ENCODE data around the gene POLK.
A peak's percentile ranks its signal among the peaks of the same experiment; 100 is the strongest.
"Not testable (repeated sequence)": the region's sequence is repeated elsewhere in the genome, so short reads cannot be mapped to it uniquely, and the experiment has no call there.

POLK gene

DNA sequence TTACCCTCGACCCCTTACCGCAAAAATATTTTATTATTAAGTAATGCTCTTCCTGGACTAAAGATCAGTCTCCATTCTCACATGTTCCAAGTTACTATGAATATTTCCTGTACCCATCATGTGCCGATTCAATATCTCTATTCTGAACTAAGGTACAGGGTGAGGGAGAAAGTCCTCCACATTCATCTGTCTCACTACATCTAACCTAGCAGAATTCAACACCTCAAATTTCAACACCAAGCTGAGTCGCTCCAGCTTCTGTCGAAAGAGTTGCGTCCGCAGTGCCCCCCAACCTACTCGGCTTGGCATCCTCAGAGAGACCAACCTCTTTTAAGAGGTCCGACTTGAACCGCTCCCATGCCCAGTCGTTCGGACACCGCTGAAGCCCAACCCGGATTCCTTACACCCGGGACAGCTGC lies 1.3 kb upstream of the POLK start:
- no peak for DNase-seq

- DNase-seq, result peak; percentile 98
Measured at GRCh38 chr5:75510836-75511434, 756 bp upstream of the POLK start.

- DNase-seq, result no peak
Measured at GRCh38 chr5:75512383-75513074, 838 bp downstream of the POLK start.

DNA sequence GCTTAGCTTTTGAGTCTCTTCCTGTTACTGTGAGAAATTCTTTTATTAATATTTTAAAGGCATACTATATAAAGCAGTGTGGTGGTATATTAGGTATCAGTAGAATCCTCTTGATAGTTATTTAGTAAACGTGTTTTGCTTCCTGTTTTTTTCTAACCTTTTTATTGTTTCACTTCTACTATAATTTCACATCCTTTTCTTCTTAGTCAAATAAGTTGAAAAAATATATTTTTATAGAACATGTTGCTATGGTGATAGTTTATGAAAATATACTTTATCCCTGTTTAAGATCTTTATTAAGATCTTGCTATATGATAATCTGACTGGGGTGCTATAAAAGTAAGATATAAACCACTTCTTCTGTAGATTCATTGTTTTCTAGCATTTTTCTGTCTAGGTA lies 2.1 kb downstream of the POLK start:
- DNase-seq, result no peak

DNA sequence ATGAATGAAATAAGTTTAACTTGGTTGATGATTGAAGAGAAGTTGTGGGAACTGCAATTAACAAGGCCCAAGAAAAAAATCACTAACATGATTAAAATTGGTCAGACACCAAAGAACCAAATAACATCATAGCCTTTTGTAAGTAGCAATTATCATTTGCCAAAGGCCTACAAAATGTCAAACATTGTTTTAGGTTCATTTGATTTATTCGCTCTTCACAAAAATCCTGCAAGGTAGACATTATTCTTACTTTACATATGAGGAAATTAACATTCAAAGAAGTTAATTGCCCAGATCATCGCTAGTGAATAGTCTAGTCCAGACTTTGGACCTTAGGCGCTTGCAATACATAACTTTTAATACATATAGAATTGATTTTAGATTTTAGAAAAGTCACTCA lies 2.6 kb downstream of the POLK start:
- DNase-seq, result no peak

DNA sequence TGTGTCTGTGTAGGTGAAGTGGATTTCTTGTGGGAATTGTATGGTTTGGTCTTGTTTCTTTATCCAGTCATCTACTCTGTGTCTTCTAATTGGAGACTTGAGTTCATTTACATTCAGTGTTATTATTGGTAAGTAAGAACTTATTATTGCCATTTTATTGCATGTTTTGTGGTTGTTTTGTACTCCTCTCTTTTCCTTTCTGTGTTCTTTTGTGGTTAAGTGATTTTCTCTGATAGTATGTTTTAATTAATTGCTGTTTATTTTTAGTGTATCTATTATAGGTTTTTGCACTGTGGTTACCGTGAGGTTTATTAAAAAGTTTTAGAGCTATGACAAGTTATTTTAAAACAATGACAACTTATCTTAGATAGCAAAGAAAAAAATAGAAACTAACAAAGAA lies 8.1 kb downstream of the POLK start:
- no peak for DNase-seq

DNA sequence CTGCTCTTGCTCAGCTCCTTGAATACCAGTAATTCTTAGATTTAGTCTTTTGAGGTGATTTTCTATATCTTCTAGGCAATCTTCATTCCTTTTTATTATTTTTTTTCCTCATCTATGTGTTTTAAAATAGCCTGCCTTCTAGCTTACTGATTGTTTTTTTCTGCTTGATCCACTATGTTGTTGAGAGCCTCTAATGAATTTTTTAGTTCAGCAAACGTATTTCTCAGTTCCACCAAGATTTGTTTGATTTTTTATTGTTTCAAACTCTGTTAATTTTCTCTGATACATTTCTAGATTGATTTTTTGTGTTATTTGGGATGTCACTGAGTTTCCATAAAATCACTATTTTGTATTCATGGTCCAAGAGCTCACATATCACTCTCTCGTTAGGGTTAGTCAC lies 9.5 kb downstream of the POLK start:
- no peak for DNase-seq

- DNase-seq, result no peak
Measured at GRCh38 chr5:75522025-75522424, 10.3 kb downstream of the POLK start.

DNA sequence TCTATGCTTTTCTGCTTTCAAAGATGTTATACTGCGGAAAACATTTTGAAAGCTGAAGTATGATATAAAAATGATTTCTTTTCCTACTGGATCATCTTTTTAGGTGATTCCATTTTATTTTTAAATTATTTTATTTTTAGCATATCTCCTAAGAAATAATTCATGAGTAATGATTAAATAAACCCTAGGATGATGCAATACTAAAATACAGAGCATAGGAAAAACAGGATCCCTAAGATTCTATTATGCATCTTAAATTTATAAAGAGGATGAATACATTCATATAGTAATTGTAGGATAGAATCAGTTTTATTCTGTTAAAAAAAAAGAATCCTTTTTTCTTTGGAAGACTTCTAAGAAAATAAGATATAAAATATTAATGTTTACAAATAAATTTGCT lies 10.9 kb downstream of the POLK start:
- DNase-seq, result no peak

DNA sequence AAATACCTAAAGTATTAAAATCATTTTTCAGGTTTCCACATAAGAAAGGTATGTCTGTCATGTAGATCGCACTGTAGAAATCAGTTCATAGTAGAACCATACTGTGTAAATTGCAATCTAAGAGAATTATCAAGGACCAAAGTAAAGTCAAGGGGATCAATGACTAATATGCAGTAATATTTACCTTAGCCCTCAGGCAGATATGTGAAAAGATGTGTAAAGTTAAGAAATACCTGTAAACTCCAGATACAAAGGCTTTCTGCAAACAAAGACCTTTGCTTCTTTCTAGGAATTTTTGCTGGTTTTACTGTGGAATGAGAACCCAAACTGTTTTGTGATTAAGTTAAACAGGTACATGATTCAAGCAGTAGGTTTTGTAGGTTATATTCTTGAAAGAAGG lies 11.6 kb downstream of the POLK start:
- no peak for DNase-seq

DNA sequence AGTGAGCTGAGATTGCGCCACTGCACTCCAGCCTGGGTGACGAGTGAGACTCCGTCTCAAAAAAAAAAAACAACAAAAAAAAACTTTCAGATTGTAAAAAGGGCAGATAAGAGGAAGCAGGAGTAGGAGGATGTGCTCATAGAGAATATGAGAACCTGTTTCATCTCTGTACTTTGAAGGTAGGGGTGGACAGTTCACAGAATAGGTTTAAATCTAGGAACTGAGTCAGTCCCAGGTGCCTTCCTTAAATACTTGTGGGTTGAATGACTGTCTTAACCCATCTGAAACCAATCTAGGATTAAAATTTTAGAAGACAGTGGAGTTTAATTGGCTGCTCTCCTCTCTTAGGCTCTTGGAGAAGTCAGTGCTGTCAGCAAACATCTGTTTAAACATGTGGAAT lies 12.4 kb downstream of the POLK start:
- no peak for DNase-seq

DNA sequence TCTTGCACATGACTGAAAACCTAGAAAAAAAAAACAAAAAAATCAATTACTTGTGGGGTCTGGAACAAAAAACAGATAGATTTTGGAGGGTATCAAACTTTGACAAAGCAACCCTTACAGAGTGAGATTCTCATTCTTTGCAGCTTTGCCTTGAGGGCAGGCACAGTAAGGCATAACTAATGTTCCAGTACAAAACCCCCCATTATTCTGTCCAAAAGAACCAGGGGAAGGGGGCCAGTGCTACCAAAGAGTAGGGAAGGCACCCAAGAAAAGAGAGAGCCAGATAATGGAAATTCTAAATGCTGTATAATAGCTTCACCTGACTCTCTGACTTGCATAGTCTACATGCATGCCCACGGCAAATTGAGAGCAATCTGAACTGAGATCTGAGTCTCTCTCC lies 12.9 kb downstream of the POLK start:
- DNase-seq, result no peak

DNA sequence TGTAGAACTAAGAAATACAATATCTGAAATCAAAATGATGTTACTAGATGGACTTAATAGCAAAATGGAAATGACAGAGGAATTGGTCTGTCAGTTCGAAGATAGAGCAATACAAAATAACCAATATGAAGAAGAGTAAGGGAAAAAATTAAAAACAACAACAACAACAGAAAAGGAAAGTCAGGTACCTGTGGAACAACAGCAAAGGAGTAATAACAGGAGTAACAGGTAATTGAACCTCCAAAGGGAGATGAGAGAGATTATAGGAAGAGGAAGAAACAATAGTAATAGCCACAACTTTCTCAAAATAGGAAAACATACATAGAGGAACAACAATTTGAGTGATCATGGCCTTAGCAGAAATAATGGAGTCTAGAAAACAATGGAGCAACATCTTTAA lies 13.7 kb downstream of the POLK start:
- no peak for DNase-seq

DNA sequence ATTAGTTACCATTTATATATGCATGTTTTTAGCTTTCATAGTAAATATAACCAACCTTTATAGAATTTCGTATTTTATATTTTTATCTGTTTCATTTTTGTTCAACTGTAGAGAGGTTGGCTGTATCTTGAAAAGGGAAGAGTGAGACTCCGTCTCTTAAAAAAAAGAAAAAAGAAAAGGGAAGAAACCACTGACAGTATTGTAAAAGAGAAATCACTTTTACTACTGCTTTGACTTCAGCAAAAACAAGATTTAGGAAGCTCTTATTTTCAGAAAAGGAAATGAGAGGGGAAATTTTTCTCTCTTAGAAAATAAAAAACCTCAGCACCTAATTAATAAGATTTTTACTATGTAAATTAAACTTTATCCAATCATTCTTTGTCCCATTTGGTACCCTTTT lies 14.4 kb downstream of the POLK start:
- DNase-seq, result no peak

- DNase-seq, result no peak
Measured at GRCh38 chr5:75529185-75529584, 17.5 kb downstream of the POLK start.

GRCh38 chr5:75532190-75532589 lies 20.5 kb downstream of the POLK start:
- DNase-seq, result no peak

GRCh38 chr5:75533716-75534115 lies 22.0 kb downstream of the POLK start:
- DNase-seq, result not testable (repeated sequence)

GRCh38 chr5:75534734-75535133 lies 23.0 kb downstream of the POLK start:
- no peak for DNase-seq

DNA sequence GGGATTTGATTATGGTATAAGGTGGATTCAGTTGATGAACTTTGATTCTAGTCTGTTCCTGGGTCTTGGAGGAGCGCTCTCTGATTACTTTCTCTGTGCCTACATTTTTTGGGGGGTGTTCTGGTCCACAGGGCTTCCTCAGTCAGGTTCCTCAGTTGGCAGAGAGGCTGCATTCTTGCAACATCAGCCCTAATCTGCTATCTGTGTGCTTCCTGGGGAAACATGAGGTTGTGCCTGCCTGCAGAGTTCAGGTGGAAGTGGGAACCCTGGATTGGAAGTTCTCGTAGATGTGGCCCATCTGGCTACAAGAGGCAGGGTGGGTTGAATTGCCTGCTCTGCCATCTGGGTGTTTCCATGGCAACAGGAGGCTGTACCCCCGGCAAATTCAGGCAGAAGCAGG lies 24.5 kb downstream of the POLK start:
- no peak for DNase-seq

GRCh38 chr5:75536694-75537360 lies 25.1 kb downstream of the POLK start:
- DNase-seq, result no peak

DNA sequence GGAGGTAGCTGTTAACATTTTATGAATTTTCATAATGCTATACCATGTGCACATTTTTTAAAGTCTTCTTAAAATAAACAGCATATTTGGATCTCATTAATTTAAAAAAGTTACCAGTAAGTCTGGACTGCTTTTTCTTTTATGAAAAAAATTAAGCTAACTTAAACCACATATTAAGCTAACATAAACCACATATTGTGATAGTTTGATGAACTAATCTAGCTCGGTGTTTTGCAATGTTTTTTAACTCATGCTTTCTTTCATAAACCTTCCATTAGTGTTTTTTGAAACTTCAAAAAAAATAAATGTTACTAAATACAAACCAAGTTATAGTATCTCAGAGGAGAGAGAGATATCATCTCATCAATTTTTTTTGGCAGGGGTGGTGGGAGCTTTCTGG lies 26.5 kb downstream of the POLK start:
- DNase-seq, result no peak

DNA sequence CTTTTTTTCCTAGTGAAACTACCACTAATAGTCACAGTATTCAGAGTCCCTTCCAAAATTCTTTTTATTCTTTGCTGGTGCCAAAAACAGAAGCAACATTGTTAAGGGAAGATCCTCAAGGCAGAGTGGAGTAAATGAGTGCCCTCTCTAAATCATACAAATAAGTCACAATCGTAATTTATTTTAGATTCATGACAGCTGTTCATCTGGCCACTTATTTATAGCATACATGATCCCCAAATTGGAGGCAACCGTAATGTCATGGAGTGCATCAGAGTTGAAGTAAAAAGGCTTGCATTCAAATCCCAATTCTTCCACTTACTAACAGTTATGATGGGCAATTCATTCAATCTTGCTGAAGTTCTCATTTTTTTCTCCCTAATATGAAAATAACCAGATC lies 33.4 kb downstream of the POLK start:
- DNase-seq, result no peak

DNA sequence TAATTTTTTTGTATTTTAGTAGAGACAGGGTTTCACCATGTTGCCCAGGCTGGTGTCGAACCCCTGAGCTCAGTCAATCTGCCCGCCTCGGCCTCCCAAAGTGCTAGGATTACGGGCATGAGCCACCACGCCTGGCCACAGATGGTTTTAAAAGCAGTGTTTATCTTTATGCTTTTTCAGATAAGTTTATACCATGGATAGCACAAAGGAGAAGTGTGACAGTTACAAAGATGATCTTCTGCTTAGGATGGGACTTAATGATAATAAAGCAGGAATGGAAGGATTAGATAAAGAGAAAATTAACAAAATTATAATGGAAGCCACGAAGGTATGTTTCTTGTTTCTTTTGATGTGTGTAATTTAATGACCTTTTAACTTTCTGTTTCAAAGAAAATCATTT lies 35.1 kb downstream of the POLK start:
- DNase-seq, result no peak

DNA sequence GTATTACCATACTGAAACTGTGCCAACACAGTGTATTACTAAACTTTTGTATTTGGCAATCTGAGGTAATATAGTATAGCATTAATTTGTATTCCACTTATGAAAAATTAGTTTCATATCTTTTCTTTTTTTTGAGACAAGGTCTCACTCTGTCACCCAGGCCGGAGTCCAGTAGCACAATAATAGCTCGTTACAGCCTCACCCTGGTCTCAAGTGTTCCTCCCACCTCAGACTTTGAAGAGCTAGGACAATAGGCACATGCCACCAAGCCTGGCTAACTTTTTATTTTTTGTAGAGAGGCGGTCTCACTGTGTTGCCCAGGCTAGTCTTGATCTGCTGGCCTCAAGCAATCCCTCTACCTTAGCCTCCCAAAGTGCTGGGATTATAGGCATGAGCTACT lies 36.1 kb downstream of the POLK start:
- no peak for DNase-seq

Measured in right kidney (tissue), 1 donor.